Measurements from ENCODE around the gene TRPM5. TPM values are rescaled to one million over a fixed set of nuclear protein-coding genes. Genes with fewer than 3 reads are reported as not detected.

TRPM5 gene
- total RNA-seq, 4 donors from 2014 or later, result 8.1 to 24.2 (median 16.3) TPM

GRCh38 chr11:2445746-2446551 lies 1.6 kb upstream of the TRPM5 start:
- Histone ChIP-seq H3K4me3 (peak overlapping the region; percentile 54 to 83 (median 72)), H3K27ac (peak overlapping the region; percentile 1 to 91 (median 46)), H3K4me1 (peaks cover 4 to 42% (median 24%) of the 10 kb centered on the region in 4 donors), H3K36me3 (no peaks in the 10 kb centered on the region), H3K9me3 (no peaks in the 10 kb centered on the region), H3K27me3 (no peaks in the 10 kb centered on the region)
- no peak for TF ChIP-seq CTCF (IDR thresholded peaks at IDR 0.05)
- TF ChIP-seq POLR2A (IDR thresholded peaks at IDR 0.05), result no peak
- peak in 1 of 3 donors; percentile 63 for DNase-seq

DNA sequence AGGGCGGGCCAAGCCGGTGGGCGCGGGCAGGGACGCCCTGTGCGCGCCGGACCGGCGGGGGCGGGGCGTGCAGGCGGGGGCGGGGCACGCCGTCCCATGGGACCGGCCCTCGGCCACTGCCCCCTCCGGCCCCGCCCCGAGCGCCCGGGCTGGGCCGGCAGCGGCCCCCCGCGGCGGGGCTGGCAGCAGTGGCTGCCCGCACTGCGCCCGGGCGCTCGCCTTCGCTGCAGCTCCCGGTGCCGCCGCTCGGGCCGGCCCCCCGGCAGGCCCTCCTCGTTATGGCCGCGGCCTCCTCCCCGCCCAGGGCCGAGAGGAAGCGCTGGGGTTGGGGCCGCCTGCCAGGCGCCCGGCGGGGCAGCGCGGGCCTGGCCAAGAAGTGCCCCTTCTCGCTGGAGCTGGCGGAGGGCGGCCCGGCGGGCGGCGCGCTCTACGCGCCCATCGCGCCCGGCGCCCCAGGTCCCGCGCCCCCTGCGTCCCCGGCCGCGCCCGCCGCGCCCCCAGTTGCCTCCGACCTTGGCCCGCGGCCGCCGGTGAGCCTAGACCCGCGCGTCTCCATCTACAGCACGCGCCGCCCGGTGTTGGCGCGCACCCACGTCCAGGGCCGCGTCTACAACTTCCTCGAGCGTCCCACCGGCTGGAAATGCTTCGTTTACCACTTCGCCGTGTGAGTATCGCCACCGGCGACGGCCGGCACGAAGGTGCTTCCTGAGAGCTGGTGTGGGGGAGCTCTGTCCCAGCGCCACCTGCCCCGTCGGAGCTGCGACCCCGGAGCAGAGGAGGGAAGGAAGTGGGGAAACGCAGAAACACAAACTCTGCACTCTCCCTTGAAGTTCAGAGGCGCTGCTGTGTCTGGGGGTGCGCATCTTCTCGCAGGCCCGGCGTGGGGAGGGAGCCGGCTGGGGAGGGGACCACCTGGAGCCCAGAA lies 769 bp upstream of the TRPM5 start, which contains the start of gene KCNQ1:
Gene KCNQ1, plus strand, starts transcription at position 188 of the 925 bp plus-strand sequence. Its CDS starts 91 bp downstream, at position 279.
- DNase-seq, result peak; percentile 68 to 90 (median 90)

GRCh38 chr11:2443406-2443805 lies 908 bp downstream of the TRPM5 start:
- H3K4me1 ChIP-seq, result peaks cover 4 to 45% (median 24%) of the 10 kb centered on the region in 4 donors
- H3K36me3 ChIP-seq, result no peaks in the 10 kb centered on the region
- H3K4me3 ChIP-seq, result peak overlapping the region in 3 of 4 donors; percentile 54 to 83 (median 82)
- TF ChIP-seq CTCF (IDR thresholded peaks at IDR 0.05) (no peak), POLR2A (IDR thresholded peaks at IDR 0.05) (no peak)
- H3K9me3 ChIP-seq, result no peaks in the 10 kb centered on the region
- H3K27me3 ChIP-seq, result no peaks in the 10 kb centered on the region
- DNase-seq, result peak in 1 of 3 donors; percentile 57
- H3K27ac ChIP-seq, result peak overlapping the region in 3 of 4 donors; percentile 75 to 91 (median 78)

More for the DNA sequence above, 769 bp upstream of the TRPM5 start, which contains the start of gene KCNQ1:
- Histone ChIP-seq H3K27me3 (no peaks in the 10 kb centered on the region), H3K27ac (peak within 1 kb of the TSS; percentile 44 to 91 (median 76)), H3K9me3 (no peaks in the 10 kb centered on the region), H3K4me3 (peak within 1 kb of the TSS; percentile 54 to 83 (median 72)), H3K36me3 (no peaks in the 10 kb centered on the region), H3K4me1 (peaks cover 4 to 45% (median 24%) of the 10 kb centered on the region in 4 donors)
- TF ChIP-seq POLR2A (IDR thresholded peaks at IDR 0.05) (peak in 1 of 2 donors; percentile 94), CTCF (IDR thresholded peaks at IDR 0.05) (peak in 3 of 6 experiments; percentile 32 to 52 (median 32))

GRCh38 chr11:2442589-2442988 lies 1.7 kb downstream of the TRPM5 start:
- no peaks in the 10 kb centered on the region for H3K9me3 ChIP-seq
- H3K36me3 ChIP-seq, result no peaks in the 10 kb centered on the region
- peaks cover 4 to 40% (median 22%) of the 10 kb centered on the region in 4 donors for H3K4me1 ChIP-seq
- DNase-seq, result no peak
- no peak overlapping the region for H3K4me3 ChIP-seq
- peak overlapping the region in 1 of 4 donors; percentile 78 for H3K27ac ChIP-seq
- peak in 1 of 2 donors; percentile 32 for TF ChIP-seq POLR2A (IDR thresholded peaks at IDR 0.05)
- TF ChIP-seq CTCF (IDR thresholded peaks at IDR 0.05), result no peak
- no peaks in the 10 kb centered on the region for H3K27me3 ChIP-seq

DNA sequence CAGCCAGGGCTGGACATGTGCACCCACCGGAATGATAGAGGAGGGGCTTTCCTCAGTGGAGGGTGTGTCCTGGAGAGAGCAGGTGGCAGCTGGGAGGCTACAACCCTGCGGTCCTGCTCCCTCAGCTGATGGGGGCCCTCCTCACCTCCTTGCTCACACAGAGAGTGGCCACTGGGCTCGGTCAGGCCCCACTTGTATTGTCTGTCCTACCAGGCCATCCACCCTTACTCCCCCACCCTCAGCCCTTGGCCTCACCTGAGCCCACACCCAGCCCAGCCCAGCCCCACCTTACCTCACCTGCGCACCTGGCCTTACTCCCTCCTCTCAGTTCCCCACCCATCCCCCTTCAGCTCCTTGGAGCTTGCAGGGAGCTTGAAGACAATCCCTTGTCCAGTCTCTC lies 3.1 kb downstream of the TRPM5 start:
- DNase-seq, result peak in 2 of 3 donors; percentile 74 to 77

More for the DNA sequence above, 3.1 kb downstream of the TRPM5 start:
- Histone ChIP-seq H3K9me3 (no peaks in the 10 kb centered on the region), H3K36me3 (no peaks in the 10 kb centered on the region), H3K4me1 (peaks cover 0 to 26% (median 8%) of the 10 kb centered on the region in 4 donors), H3K4me3 (no peak overlapping the region), H3K27ac (peak overlapping the region in 1 of 4 donors; percentile 44), H3K27me3 (no peaks in the 10 kb centered on the region)
- no peak for TF ChIP-seq POLR2A (IDR thresholded peaks at IDR 0.05)
- TF ChIP-seq CTCF (IDR thresholded peaks at IDR 0.05), result no peak

Measured in Peyer's patch (tissue), 4 donors.